Measurements from ENCODE around the gene ZSWIM1. TPM values are rescaled to one million over a fixed set of nuclear protein-coding genes. Genes with fewer than 3 reads are reported as not detected.

The ZSWIM1 gene
- total and polyA plus RNA-seq, 2 donors (not counting 1 experiment from before 2014, with no cell fraction given), result 5.4 to 15.7 TPM

- POLR2A ChIA-PET, result no interaction called here
- Mint-ChIP-seq H3K27me3 (no peaks in the 10 kb centered on the region), H3K27ac (no peak overlapping the region), H3K4me1 (no peaks in the 10 kb centered on the region), H3K9me3 (ENCODE audit: insufficient read depth) (no peaks in the 10 kb centered on the region), H3K4me3 (no peak overlapping the region)
- no peak for TF ChIP-seq EZH2 (IDR thresholded peaks at IDR 0.05; ENCODE audit: borderline replicate concordance, insufficient read depth, low read depth, low read length, poor library complexity, severe bottlenecking)
- TF ChIP-seq CTCF (IDR thresholded peaks at IDR 0.05), result no peak
- 82% methylated on average over 2 of the region's 6 CpGs for WGBS (ENCODE audit: insufficient coverage)
- intact Hi-C loops (cut with micrococcal nuclease), result no loop called here
- Histone ChIP-seq H3K4me2 (replicated peaks; ENCODE audit: low read depth, low read length, poor library complexity, severe bottlenecking) (no peak overlapping the region), H3K79me2 (ENCODE audit: control insufficient read depth, insufficient read depth, low read length) (peaks cover 5% of the 10 kb centered on the region), H3K4me3 (ENCODE audit: control extremely low read depth in 1 of 5, extremely low read depth in 1 of 5, insufficient read depth in 1 of 5, low read depth in 2 of 5, low read length in 4 of 5) (no peak overlapping the region), H3K27me3 (replicated peaks in 1 of 4; ENCODE audit: control extremely low read depth in 1 of 4, control insufficient read depth in 3 of 4, insufficient read depth in 4 of 4, low read length in 3 of 4) (no peaks in the 10 kb centered on the region), H3K36me3 (replicated peaks in 1 of 2; ENCODE audit: control extremely low read depth in 1 of 2, control insufficient read depth in 1 of 2, extremely low read depth in 1 of 2, insufficient read depth in 2 of 2, low read length in 1 of 2) (peaks cover 0 to 2% of the 10 kb centered on the region in 2 experiments), H3K9me3 (ENCODE audit: control extremely low read depth in 1 of 3, control insufficient read depth in 2 of 3, insufficient read depth in 1 of 3, low read length in 2 of 3) (no peaks in the 10 kb centered on the region), H3K9ac (ENCODE audit: low read length) (no peak overlapping the region), H4K20me1 (ENCODE audit: control insufficient read depth, insufficient read depth, low read length, poor library complexity, severe bottlenecking) (no peaks in the 10 kb centered on the region), H3K4me1 (ENCODE audit: control insufficient read depth in 2 of 2, insufficient read depth in 2 of 2, low read length in 2 of 2) (no peaks in the 10 kb centered on the region), H2AFZ (ENCODE audit: insufficient read depth, low read depth, low read length, poor library complexity, severe bottlenecking) (no peak overlapping the region), H3K27ac (ENCODE audit: low read length in 2 of 2) (no peak overlapping the region)
- DNase-seq, result no peak
- CTCF ChIA-PET, result interaction anchor here (0.7 kb wide), 1 partner anchor 15 kb away, joined by 3 read pairs; no protein-coding TSS in a partner anchor
- ATAC-seq (ENCODE audit: low read depth), result no peak
Observed at GRCh38 chr20:45867136-45867818, 13.8 kb upstream of the ZSWIM1 start.

- H3K27ac ChIP-seq (ENCODE audit: low read length in 2 of 2), result no peak overlapping the region
- Mint-ChIP-seq H3K27ac (no peak overlapping the region), H3K4me1 (no peaks in the 10 kb centered on the region), H3K9me3 (ENCODE audit: insufficient read depth) (no peaks in the 10 kb centered on the region), H3K4me3 (no peak overlapping the region), H3K27me3 (no peaks in the 10 kb centered on the region)
- ATAC-seq (ENCODE audit: low read depth), result no peak
- CTCF ChIA-PET, result interaction anchor here (0.7 kb wide), 1 partner anchor 14 kb away, joined by 3 read pairs; no protein-coding TSS in a partner anchor
- H3K27me3 ChIP-seq (replicated peaks in 1 of 4; ENCODE audit: control extremely low read depth in 1 of 4, control insufficient read depth in 3 of 4, insufficient read depth in 4 of 4, low read length in 3 of 4), result no peaks in the 10 kb centered on the region
- H3K9me3 ChIP-seq (ENCODE audit: control extremely low read depth in 1 of 3, control insufficient read depth in 2 of 3, insufficient read depth in 1 of 3, low read length in 2 of 3), result no peaks in the 10 kb centered on the region
- no peak overlapping the region for H3K4me3 ChIP-seq (ENCODE audit: control extremely low read depth in 1 of 5, extremely low read depth in 1 of 5, insufficient read depth in 1 of 5, low read depth in 2 of 5, low read length in 4 of 5)
- TF ChIP-seq CTCF (IDR thresholded peaks at IDR 0.05) (no peak), EZH2 (IDR thresholded peaks at IDR 0.05; ENCODE audit: borderline replicate concordance, insufficient read depth, low read depth, low read length, poor library complexity, severe bottlenecking) (no peak)
- no peaks in the 10 kb centered on the region for H4K20me1 ChIP-seq (ENCODE audit: control insufficient read depth, insufficient read depth, low read length, poor library complexity, severe bottlenecking)
- no peaks in the 10 kb centered on the region for H3K4me1 ChIP-seq (ENCODE audit: control insufficient read depth in 2 of 2, insufficient read depth in 2 of 2, low read length in 2 of 2)
- intact Hi-C loops (cut with micrococcal nuclease), result no loop called here
- H3K79me2 ChIP-seq (ENCODE audit: control insufficient read depth, insufficient read depth, low read length), result peaks cover 5% of the 10 kb centered on the region
- DNase-seq, result no peak
- no peak overlapping the region for H2AFZ ChIP-seq (ENCODE audit: insufficient read depth, low read depth, low read length, poor library complexity, severe bottlenecking)
- peaks cover 0 to 5% of the 10 kb centered on the region in 2 experiments for H3K36me3 ChIP-seq (replicated peaks in 1 of 2; ENCODE audit: control extremely low read depth in 1 of 2, control insufficient read depth in 1 of 2, extremely low read depth in 1 of 2, insufficient read depth in 2 of 2, low read length in 1 of 2)
- no peak overlapping the region for H3K9ac ChIP-seq (ENCODE audit: low read length)
- POLR2A ChIA-PET, result no interaction called here
- no peak overlapping the region for H3K4me2 ChIP-seq (replicated peaks; ENCODE audit: low read depth, low read length, poor library complexity, severe bottlenecking)
Observed at GRCh38 chr20:45867819-45868176, 13.2 kb upstream of the ZSWIM1 start.
